Measurements from ENCODE around the gene RCN2. TPM values are rescaled to one million over a fixed set of nuclear protein-coding genes. Genes with fewer than 3 reads are reported as not detected.

The RCN2 gene
- total and polyA plus RNA-seq, 2 donors (not counting 3 experiments of a cell fraction or from before 2014, with no cell fraction given): 45.2 to 71.9 TPM

DNA sequence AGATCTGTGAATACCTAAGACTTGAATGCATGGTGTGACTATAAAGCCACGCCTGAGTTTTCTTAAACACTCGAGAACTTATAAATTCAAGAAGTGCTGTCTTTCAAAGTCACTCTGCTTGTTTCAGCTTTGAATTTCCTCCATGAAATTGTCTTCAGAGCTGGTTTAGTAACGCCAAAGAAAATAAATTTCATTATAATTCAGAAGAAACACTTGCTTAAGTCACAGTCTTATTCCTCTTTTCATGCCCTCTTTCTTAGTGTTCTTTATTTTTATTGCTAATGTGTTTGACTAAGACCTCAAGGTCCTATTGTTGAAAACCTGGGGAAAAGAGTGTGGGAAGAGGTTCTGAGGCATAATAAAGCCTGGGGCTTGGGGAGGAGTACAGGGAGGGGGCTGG lies 3.3 kb upstream of the RCN2 start:
- CTCF ChIA-PET: no interaction called here

More for the DNA sequence above, 3.3 kb upstream of the RCN2 start:
- Histone ChIP-seq H3K79me2 (ENCODE audit: control insufficient read depth, insufficient read depth, low read length) (peaks cover 5% of the 10 kb centered on the region), H3K27me3 (ENCODE audit: control insufficient read depth in 2 of 2, insufficient read depth in 2 of 2, low read length in 2 of 2) (peaks cover 1 to 6% of the 10 kb centered on the region in 2 experiments), H3K9me1 (replicated peaks; ENCODE audit: control insufficient read depth, extremely low read depth, insufficient read depth, low read length) (no peaks in the 10 kb centered on the region), H3K4me1 (ENCODE audit: control insufficient read depth, extremely low read depth, insufficient read depth, low read length) (peaks cover 10% of the 10 kb centered on the region), H3K4me3 (replicated peaks in 1 of 3; ENCODE audit: insufficient read depth in 1 of 3, low read depth in 1 of 3, low read length in 3 of 3) (no peak overlapping the region), H3K27ac (ENCODE audit: insufficient read depth, low read depth, low read length) (no peak overlapping the region), H4K20me1 (replicated peaks; ENCODE audit: control insufficient read depth, extremely low read depth, insufficient read depth, low read length) (no peaks in the 10 kb centered on the region), H3K9ac (replicated peaks; ENCODE audit: extremely low read depth, insufficient read depth, low read length) (no peak overlapping the region), H3K9me3 (replicated peaks; ENCODE audit: control insufficient read depth, insufficient read depth, low read length) (no peaks in the 10 kb centered on the region), H3K36me3 (ENCODE audit: control insufficient read depth in 2 of 2, extremely low read depth in 1 of 2, insufficient read depth in 2 of 2, low read length in 2 of 2) (no peaks in the 10 kb centered on the region), H2AFZ (ENCODE audit: low read depth, low read length) (no peak overlapping the region), H3K4me2 (ENCODE audit: insufficient read depth, low read length) (no peak overlapping the region)
- BruUV-seq (replicated peaks): no TSS peak
- intact Hi-C loops (cut with micrococcal nuclease) (no loop called here), dilution Hi-C loops (cut with MboI; ENCODE audit: extremely low pct_ligation_motif_present, low sequenced_read_pairs) (no loop called here)
- TF ChIP-seq POLR2A (IDR thresholded peaks at IDR 0.05; ENCODE audit: low read depth, low read length): no peak
- TF ChIP-seq, protein P1, sequence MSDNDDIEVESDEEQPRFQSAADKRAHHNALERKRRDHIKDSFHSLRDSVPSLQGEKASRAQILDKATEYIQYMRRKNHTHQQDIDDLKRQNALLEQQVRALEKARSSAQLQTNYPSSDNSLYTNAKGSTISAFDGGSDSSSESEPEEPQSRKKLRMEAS (IDR thresholded peaks at IDR 0.05; ENCODE audit: insufficient read depth, insufficient read length): no peak
- no peak for TF ChIP-seq MYC (IDR thresholded peaks at IDR 0.05; ENCODE audit: low read depth, low read length)
- TF ChIP-seq EZH2 (IDR thresholded peaks at IDR 0.05; ENCODE audit: borderline replicate concordance, low read depth, low read length, severe bottlenecking): no peak
- no peak for TF ChIP-seq JUN (IDR thresholded peaks at IDR 0.05; ENCODE audit: borderline replicate concordance, insufficient read depth, insufficient read length, low read depth)
- no peak for TF ChIP-seq POLR2AphosphoS5 (IDR thresholded peaks at IDR 0.05; ENCODE audit: insufficient read depth, low read depth, low read length)
- TF ChIP-seq GATA2 (IDR thresholded peaks at IDR 0.05; ENCODE audit: insufficient read depth, insufficient read length, low read depth, low read length): no peak
- TF ChIP-seq FOS (IDR thresholded peaks at IDR 0.05; ENCODE audit: borderline replicate concordance, insufficient read depth, low read length): no peak
- TF ChIP-seq, protein P2, sequence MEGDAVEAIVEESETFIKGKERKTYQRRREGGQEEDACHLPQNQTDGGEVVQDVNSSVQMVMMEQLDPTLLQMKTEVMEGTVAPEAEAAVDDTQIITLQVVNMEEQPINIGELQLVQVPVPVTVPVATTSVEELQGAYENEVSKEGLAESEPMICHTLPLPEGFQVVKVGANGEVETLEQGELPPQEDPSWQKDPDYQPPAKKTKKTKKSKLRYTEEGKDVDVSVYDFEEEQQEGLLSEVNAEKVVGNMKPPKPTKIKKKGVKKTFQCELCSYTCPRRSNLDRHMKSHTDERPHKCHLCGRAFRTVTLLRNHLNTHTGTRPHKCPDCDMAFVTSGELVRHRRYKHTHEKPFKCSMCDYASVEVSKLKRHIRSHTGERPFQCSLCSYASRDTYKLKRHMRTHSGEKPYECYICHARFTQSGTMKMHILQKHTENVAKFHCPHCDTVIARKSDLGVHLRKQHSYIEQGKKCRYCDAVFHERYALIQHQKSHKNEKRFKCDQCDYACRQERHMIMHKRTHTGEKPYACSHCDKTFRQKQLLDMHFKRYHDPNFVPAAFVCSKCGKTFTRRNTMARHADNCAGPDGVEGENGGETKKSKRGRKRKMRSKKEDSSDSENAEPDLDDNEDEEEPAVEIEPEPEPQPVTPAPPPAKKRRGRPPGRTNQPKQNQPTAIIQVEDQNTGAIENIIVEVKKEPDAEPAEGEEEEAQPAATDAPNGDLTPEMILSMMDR (IDR thresholded peaks at IDR 0.05; ENCODE audit: extremely low read depth in 1 of 2, insufficient read depth in 1 of 2, low read depth in 1 of 2, low read length in 2 of 2): no peak
- FAIRE-seq: peak; percentile 58
- POLR2A ChIA-PET: no interaction called here
- DNase-seq (ENCODE audit: low read depth, low spot score): no peak
